Left ventricle myocardium inferior (tissue), 1 donor: ENCODE data around the gene RNGTT. TPM values are rescaled to one million over a fixed set of nuclear protein-coding genes. Genes with fewer than 3 reads are reported as not detected.

Source experiments
- DNase-seq: peaks from one replicate; pipeline ENCODE4 v3.0.0-alpha.2; 2020
- H3K27ac ChIP-seq: fragments of 200-600 bp; replicated peaks from 2 replicates; pipeline ENCODE4 v1.8.0; 2021
- H3K27me3 ChIP-seq: fragments of 200-600 bp; 2 replicates; pipeline ENCODE4 v1.8.0; 2021; ENCODE audit warnings: low read depth
- H3K36me3 ChIP-seq: fragments of 200-600 bp; 2 replicates; pipeline ENCODE4 v1.8.0; 2021
- H3K4me1 ChIP-seq: fragments of 200-600 bp; 2 replicates; pipeline ENCODE4 v1.8.0; 2021
- H3K4me3 ChIP-seq: fragments of 200-600 bp; 2 replicates; pipeline ENCODE4 v1.8.0; 2021; ENCODE audit warnings: mild to moderate bottlenecking, moderate library complexity
- H3K9me3 ChIP-seq: fragments of 200-600 bp; replicated peaks from 2 replicates; pipeline ENCODE4 v1.8.0; 2021
- intact Hi-C: fragments of 100-400 bp; cut with micrococcal nuclease; formaldehyde crosslinking; loops from one replicate; pipeline ENCODE4 v1.11.0; 2022
- total RNA-seq: library from RNA; stranded (reverse); fragmentation: NEBNext Ultra II Directional; extraction: Animal tissue kit (Norgen Biotek cat#: 25700); gene quantifications from one replicate; pipeline ENCODE4 v1.2.1, GENCODE V29; 2021
- TF ChIP-seq, protein P1 (sequence below): fragments of 200-600 bp; IDR thresholded peaks from 2 replicates; pipeline ENCODE4 v1.8.0; 2021; ENCODE audit warnings: antibody characterized with exemption, mild to moderate bottlenecking, borderline replicate concordance
- donor health status: DM: no; HTN: yes; CAD: no; lungs with severe emphysema.

RNGTT gene
- total RNA-seq, 1 donor from 2014 or later = 9.1 TPM

DNA sequence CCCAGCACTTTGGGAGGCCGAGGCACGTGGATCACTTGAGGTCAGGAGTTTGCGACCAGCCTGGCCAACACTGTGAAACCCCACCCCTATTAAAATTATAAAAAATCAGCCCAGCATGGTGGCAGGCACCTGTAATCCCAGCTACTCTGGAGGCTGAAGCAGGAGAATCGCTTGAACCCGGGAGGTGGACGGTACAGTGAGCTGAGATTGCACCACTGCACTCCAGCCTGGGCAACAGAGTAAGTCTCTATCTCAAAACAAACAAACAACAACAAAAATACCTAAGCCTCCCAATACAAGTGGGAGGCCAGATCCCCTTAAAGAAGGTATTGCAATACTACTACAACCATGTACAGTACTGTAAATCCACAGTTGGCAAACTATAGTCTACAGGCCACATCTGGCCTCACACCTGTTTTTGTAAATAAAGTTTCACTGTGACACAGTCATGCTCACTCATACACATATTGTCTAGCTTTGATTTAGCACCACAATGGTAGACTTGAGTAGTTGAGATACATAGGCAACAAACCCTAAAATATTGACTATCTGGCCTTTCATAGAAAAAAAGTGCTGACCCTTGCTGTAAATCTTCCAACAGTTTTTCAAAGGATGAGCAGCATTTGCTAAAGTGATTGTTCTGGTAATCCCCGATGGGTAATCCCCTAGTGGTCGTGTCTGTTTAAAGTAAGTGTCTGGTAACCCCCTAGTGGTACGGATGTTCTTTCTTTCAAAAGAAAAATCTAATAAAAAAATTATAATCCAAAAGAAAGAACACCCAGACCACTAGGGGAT, 202.0 kb downstream of the RNGTT start:
- DNase-seq = no peak
- Histone ChIP-seq H3K4me1 (no peaks in the 10 kb centered on the region), H3K9me3 (no peaks in the 10 kb centered on the region), H3K4me3 (no peak overlapping the region), H3K27ac (no peak overlapping the region), H3K27me3 (no peaks in the 10 kb centered on the region), H3K36me3 (no peaks in the 10 kb centered on the region)
- TF ChIP-seq, protein P1, sequence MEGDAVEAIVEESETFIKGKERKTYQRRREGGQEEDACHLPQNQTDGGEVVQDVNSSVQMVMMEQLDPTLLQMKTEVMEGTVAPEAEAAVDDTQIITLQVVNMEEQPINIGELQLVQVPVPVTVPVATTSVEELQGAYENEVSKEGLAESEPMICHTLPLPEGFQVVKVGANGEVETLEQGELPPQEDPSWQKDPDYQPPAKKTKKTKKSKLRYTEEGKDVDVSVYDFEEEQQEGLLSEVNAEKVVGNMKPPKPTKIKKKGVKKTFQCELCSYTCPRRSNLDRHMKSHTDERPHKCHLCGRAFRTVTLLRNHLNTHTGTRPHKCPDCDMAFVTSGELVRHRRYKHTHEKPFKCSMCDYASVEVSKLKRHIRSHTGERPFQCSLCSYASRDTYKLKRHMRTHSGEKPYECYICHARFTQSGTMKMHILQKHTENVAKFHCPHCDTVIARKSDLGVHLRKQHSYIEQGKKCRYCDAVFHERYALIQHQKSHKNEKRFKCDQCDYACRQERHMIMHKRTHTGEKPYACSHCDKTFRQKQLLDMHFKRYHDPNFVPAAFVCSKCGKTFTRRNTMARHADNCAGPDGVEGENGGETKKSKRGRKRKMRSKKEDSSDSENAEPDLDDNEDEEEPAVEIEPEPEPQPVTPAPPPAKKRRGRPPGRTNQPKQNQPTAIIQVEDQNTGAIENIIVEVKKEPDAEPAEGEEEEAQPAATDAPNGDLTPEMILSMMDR = no peak
- intact Hi-C loops = no loop called here

DNA sequence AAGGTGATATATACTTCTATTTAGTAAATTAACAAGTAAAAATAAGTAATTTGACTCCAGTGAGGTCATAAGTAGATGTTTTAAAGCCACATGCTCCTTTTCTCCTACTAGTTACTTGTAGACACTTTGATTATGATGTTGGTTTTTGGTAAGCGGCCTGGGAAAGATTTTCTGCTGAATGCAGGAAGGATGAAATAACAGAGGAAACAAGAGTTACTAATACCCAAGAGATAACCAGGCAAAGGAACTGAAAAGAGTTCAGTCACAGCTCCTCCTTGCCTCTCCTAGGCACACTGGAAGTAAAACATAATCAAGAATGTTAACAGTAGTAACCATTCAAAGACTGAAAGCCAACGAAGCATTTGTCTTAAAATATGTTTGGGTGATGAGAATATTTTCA, 203.3 kb downstream of the RNGTT start:
- Histone ChIP-seq H3K4me1 (no peaks in the 10 kb centered on the region), H3K9me3 (no peaks in the 10 kb centered on the region), H3K36me3 (no peaks in the 10 kb centered on the region), H3K27ac (no peak overlapping the region), H3K27me3 (no peaks in the 10 kb centered on the region), H3K4me3 (no peak overlapping the region)
- TF ChIP-seq, protein P1 = no peak
- intact Hi-C loops = no loop called here
- DNase-seq = no peak

DNA sequence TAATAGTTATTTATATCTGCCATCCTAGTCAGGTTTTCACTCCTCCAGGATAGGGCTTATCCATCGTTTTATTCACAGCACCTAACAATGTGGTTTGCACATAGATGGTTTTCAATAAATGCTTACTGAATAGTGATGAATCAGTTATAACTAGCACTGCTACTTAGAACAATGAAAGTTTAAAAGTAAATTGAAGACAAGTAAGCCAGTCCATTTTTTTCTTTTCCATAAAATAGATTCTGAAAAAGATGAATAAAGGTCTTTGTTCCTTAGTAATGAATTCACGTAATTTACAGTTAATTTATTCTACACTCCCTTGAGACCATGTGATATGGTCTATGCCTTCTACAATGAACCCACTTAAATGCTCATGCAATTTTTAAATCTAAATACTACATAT, 212.5 kb downstream of the RNGTT start:
- TF ChIP-seq, protein P1 = no peak
- no peaks in the 10 kb centered on the region for H3K4me1 ChIP-seq
- H3K36me3 ChIP-seq = peaks cover 4% of the 10 kb centered on the region
- intact Hi-C loops = no loop called here
- H3K4me3 ChIP-seq = no peak overlapping the region
- H3K27ac ChIP-seq = no peak overlapping the region
- DNase-seq = no peak
- no peaks in the 10 kb centered on the region for H3K27me3 ChIP-seq
- H3K9me3 ChIP-seq = no peaks in the 10 kb centered on the region

DNA sequence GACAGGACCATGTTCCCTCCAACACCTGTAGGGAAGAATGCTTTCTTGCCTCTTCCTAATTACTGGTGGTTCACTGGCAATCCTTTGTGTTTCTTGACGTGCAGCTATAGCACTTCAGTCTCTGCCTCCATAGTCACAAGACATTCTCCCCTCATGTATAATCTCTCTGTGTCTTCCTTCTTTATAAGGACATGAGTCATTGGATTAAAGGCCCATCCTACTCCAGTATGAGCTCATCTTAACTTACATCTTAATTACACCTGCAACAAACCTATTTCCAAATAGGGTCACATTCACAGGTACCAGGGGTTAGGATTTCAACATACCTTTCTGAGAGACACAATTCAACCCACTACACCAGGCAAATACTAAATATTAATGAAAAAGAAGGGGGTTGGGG, 213.6 kb downstream of the RNGTT start:
- no peak for DNase-seq
- Histone ChIP-seq H3K9me3 (no peaks in the 10 kb centered on the region), H3K4me3 (no peak overlapping the region), H3K27me3 (no peaks in the 10 kb centered on the region), H3K27ac (no peak overlapping the region), H3K4me1 (no peaks in the 10 kb centered on the region), H3K36me3 (peaks cover 4% of the 10 kb centered on the region)
- TF ChIP-seq, protein P1 = no peak
- intact Hi-C loops = no loop called here

DNA sequence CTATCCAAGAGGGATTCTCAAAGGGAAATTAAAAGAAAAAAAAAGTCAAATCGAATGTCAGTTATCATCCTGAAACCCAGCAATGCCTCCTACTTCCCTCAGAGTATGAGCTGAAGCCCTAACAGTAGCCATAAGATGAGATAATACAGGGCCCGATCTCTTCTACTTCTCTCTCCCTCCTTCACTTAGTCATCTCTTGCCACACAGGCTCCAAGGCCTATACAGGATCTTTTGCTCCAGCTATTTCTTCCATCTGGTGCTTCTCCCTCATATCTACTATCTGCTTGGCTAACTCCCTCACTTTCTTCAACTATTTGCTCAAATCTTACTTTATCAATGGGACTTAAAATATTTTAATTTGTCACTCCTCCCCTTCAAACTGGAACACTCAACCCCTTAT, 215.3 kb downstream of the RNGTT start:
- no peak overlapping the region for H3K4me3 ChIP-seq
- intact Hi-C loops = no loop called here
- H3K27ac ChIP-seq = no peak overlapping the region
- no peaks in the 10 kb centered on the region for H3K27me3 ChIP-seq
- no peaks in the 10 kb centered on the region for H3K36me3 ChIP-seq
- no peak for DNase-seq
- H3K4me1 ChIP-seq = no peaks in the 10 kb centered on the region
- H3K9me3 ChIP-seq = no peaks in the 10 kb centered on the region
- TF ChIP-seq, protein P1 = no peak
